HG03520 (cell line): ENCODE measurements around the gene CCNG2.
A peak's percentile ranks its signal among the peaks of the same experiment; 100 is the strongest.

Experiments
- ATAC-seq: cut with Tn5 transposase; IDR thresholded peaks from one replicate; pipeline ENCODE4 v1.9.1; 2021; ENCODE audit warnings: mild to moderate bottlenecking, moderate library complexity; ENCODE audit not compliant: unreplicated experiment

CCNG2 gene

GRCh38 chr4:77174426-77174825, 17.4 kb downstream of the CCNG2 start:
- ATAC-seq, result no peak

GRCh38 chr4:77175201-77175611, 18.2 kb downstream of the CCNG2 start:
- ATAC-seq, result no peak

GRCh38 chr4:77176640-77177039, 19.6 kb downstream of the CCNG2 start:
- ATAC-seq, result no peak

- ATAC-seq, result no peak
Observed at GRCh38 chr4:77177199-77177598, 20.2 kb downstream of the CCNG2 start.

GRCh38 chr4:77178560-77178959, 21.6 kb downstream of the CCNG2 start:
- ATAC-seq, result no peak

- no peak for ATAC-seq
Observed at GRCh38 chr4:77179519-77179918, 22.5 kb downstream of the CCNG2 start.

- ATAC-seq, result no peak
Observed at GRCh38 chr4:77181720-77182119, 24.7 kb downstream of the CCNG2 start.

GRCh38 chr4:77183777-77184420, 26.9 kb downstream of the CCNG2 start:
- ATAC-seq, result no peak

GRCh38 chr4:77184974-77185373, 28.0 kb downstream of the CCNG2 start:
- no peak for ATAC-seq

GRCh38 chr4:77185686-77186085, 28.7 kb downstream of the CCNG2 start:
- no peak for ATAC-seq

GRCh38 chr4:77187322-77187721, 30.3 kb downstream of the CCNG2 start:
- no peak for ATAC-seq

- no peak for ATAC-seq
Observed at GRCh38 chr4:77188498-77189220, 31.7 kb downstream of the CCNG2 start.

- ATAC-seq, result no peak
Observed at GRCh38 chr4:77189412-77189811, 32.4 kb downstream of the CCNG2 start.

- no peak for ATAC-seq
Observed at GRCh38 chr4:77190053-77190452, 33.0 kb downstream of the CCNG2 start.

GRCh38 chr4:77193046-77193445, 36.0 kb downstream of the CCNG2 start:
- no peak for ATAC-seq

GRCh38 chr4:77193511-77194102, 36.6 kb downstream of the CCNG2 start:
- peak; percentile 83 for ATAC-seq

- ATAC-seq, result no peak
Observed at GRCh38 chr4:77194366-77194765, 37.4 kb downstream of the CCNG2 start.

- ATAC-seq, result no peak
Observed at GRCh38 chr4:77194989-77195388, 38.0 kb downstream of the CCNG2 start.

- ATAC-seq, result peak; percentile 35
Observed at GRCh38 chr4:77196866-77197265, 39.9 kb downstream of the CCNG2 start.

- ATAC-seq, result no peak
Observed at GRCh38 chr4:77197361-77197760, 40.4 kb downstream of the CCNG2 start.

GRCh38 chr4:77197831-77198230, 40.8 kb downstream of the CCNG2 start:
- no peak for ATAC-seq

- ATAC-seq, result no peak
Observed at GRCh38 chr4:77199276-77199675, 42.3 kb downstream of the CCNG2 start.
